C4-2B (cell line): ENCODE data around the gene BDH1.
"Not testable (repeated sequence)": the region's sequence is repeated elsewhere in the genome, so short reads cannot be mapped to it uniquely, and the experiment has no call there.

Source experiments
- CTCF ChIP-seq: fragments of 450-650 bp; conservative IDR thresholded peaks from 2 replicates; pipeline ENCODE4 v1.5.1; 2017; ENCODE audit warnings: mild to moderate bottlenecking
- ZFX ChIP-seq: fragments of 450-650 bp; IDR thresholded peaks from 2 replicates; pipeline ENCODE4 v1.6.1; 2017

GRCh38 chr3:197574396-197574991, 18.7 kb upstream of the BDH1 start:
- not testable (repeated sequence) for TF ChIP-seq CTCF, ZFX
